Lower leg skin (tissue), 3 donors: ENCODE results near the gene PAFAH1B1.

Experiments
- POLR2A ChIP-seq, 2 donors: fragments of 450-650 bp; IDR thresholded peaks; one replicate each; pipeline ENCODE4 v1.6.1; 2016 to 2017; ENCODE audit warnings: antibody characterized with exemption in 2 of 2, mild to moderate bottlenecking in 1 of 2, moderate library complexity in 1 of 2
- TF ChIP-seq, protein P1 (sequence below), 3 donors: fragments of 450-650 bp; IDR thresholded peaks; one replicate each; pipeline ENCODE4 v1.5.1; 2016; ENCODE audit warnings: antibody characterized with exemption in 3 of 3, mild to moderate bottlenecking in 3 of 3, moderate library complexity in 2 of 3

GRCh38 chr17:2631211-2631610, 37.8 kb downstream of the PAFAH1B1 start:
- no peak for TF ChIP-seq POLR2A (IDR thresholded peaks at IDR 0.05)
- TF ChIP-seq, protein P1, sequence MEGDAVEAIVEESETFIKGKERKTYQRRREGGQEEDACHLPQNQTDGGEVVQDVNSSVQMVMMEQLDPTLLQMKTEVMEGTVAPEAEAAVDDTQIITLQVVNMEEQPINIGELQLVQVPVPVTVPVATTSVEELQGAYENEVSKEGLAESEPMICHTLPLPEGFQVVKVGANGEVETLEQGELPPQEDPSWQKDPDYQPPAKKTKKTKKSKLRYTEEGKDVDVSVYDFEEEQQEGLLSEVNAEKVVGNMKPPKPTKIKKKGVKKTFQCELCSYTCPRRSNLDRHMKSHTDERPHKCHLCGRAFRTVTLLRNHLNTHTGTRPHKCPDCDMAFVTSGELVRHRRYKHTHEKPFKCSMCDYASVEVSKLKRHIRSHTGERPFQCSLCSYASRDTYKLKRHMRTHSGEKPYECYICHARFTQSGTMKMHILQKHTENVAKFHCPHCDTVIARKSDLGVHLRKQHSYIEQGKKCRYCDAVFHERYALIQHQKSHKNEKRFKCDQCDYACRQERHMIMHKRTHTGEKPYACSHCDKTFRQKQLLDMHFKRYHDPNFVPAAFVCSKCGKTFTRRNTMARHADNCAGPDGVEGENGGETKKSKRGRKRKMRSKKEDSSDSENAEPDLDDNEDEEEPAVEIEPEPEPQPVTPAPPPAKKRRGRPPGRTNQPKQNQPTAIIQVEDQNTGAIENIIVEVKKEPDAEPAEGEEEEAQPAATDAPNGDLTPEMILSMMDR (IDR thresholded peaks at IDR 0.05): no peak
